Loucy (cell line): ENCODE measurements around the gene SP3.
"Not testable (repeated sequence)": the region's sequence is repeated elsewhere in the genome, so short reads cannot be mapped to it uniquely, and the experiment has no call there.

ENCODE experiments used
- H2AFZ ChIP-seq: fragments of 200-600 bp; sonication (generic); 2 replicates; pipeline ENCODE4 v1.6.0; 2016; ENCODE audit warnings: antibody characterized with exemption, mild to moderate bottlenecking, low read length, moderate library complexity
- H3F3A ChIP-seq: fragments of 200-600 bp; 2 replicates; pipeline ENCODE4 v1.6.0; 2016; ENCODE audit warnings: antibody characterized with exemption, low read depth, mild to moderate bottlenecking
- H3K27me3 ChIP-seq: fragments of 200-600 bp; sonication (generic); 2 replicates; pipeline ENCODE4 v1.6.1; 2014; ENCODE audit warnings: low read length, mild to moderate bottlenecking; ENCODE audit not compliant: insufficient read depth, poor library complexity, severe bottlenecking
- H3K36me3 ChIP-seq: fragments of 200-600 bp; sonication (generic); 2 replicates; pipeline ENCODE4 v1.6.1; 2016; ENCODE audit warnings: low read length; ENCODE audit not compliant: insufficient read depth
- H3K4me1 ChIP-seq: fragments of 200-600 bp; sonication (generic); 2 replicates; pipeline ENCODE4 v1.5.1; 2014; ENCODE audit warnings: low read length, mild to moderate bottlenecking; ENCODE audit not compliant: insufficient read depth, poor library complexity, severe bottlenecking
- H3K4me2 ChIP-seq: fragments of 200-600 bp; sonication (generic); 2 replicates; pipeline ENCODE4 v1.6.0; 2014; ENCODE audit warnings: antibody characterized with exemption, low read length, low read depth, mild to moderate bottlenecking; ENCODE audit not compliant: poor library complexity, severe bottlenecking
- H3K4me3 ChIP-seq: fragments of 200-600 bp; sonication (generic); 2 replicates; pipeline ENCODE4 v1.5.1; 2014; ENCODE audit warnings: low read length, mild to moderate bottlenecking, mixed read lengths; ENCODE audit not compliant: poor library complexity, severe bottlenecking
- H3K79me2 ChIP-seq: fragments of 200-600 bp; sonication (generic); 2 replicates; pipeline ENCODE4 v1.6.1; 2014; ENCODE audit warnings: low read length; ENCODE audit not compliant: insufficient read depth
- H3K9ac ChIP-seq: fragments of 200-600 bp; sonication (generic); 2 replicates; pipeline ENCODE4 v1.6.0; 2014; ENCODE audit warnings: mild to moderate bottlenecking, low read depth, low read length, moderate library complexity; ENCODE audit not compliant: poor library complexity, severe bottlenecking
- H3K9me2 ChIP-seq: fragments of 200-600 bp; sonication (generic); replicated peaks from 2 replicates; pipeline ENCODE4 v1.6.1; 2016; ENCODE audit warnings: low read depth, low read length, mixed read lengths
- H3K9me3 ChIP-seq: fragments of 200-600 bp; sonication (generic); 2 replicates; pipeline ENCODE4 v1.6.1; 2014; ENCODE audit warnings: mild to moderate bottlenecking, antibody characterized with exemption, low read length, low read depth; ENCODE audit not compliant: insufficient read depth
- H4K20me1 ChIP-seq: fragments of 200-600 bp; sonication (generic); 2 replicates; pipeline ENCODE4 v1.6.0; 2014; ENCODE audit warnings: antibody characterized with exemption, low read length, mild to moderate bottlenecking; ENCODE audit not compliant: insufficient read depth, poor library complexity, severe bottlenecking
- EZH2phosphoT487 ChIP-seq: fragments of 200-600 bp; IDR thresholded peaks from 2 replicates; pipeline ENCODE4 v1.6.1; 2018; ENCODE audit warnings: antibody characterized with exemption, mild to moderate bottlenecking, moderate library complexity, borderline replicate concordance
- TF ChIP-seq, protein P1 (sequence below): fragments of 200-600 bp; sonication (generic); conservative IDR thresholded peaks from 2 replicates; pipeline ENCODE4 v1.5.1; 2014; ENCODE audit warnings: mild to moderate bottlenecking, antibody characterized with exemption, low read length

Gene SP3

DNA sequence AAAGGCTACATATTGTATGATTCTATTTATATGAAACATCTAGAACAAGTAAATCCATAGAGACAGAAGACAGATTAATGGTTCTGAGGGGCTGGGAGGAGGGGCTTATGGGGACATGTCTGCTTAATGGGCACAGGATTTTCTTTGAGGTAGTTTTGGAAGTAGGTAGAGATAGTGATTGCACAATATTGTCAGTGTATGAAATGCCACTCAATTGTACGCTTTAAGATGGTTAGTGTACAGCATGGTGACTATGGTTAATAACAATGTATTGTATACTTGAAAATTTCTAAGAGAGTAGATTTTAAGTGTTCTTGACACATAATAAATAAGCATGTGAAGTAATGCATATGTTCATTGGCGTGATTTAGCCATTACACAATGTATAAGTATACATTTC, 68.4 kb downstream of the SP3 start:
- Histone ChIP-seq H3K9me2 (no peaks in the 10 kb centered on the region), H2AFZ (no peak overlapping the region), H3K27me3 (no peaks in the 10 kb centered on the region), H3K79me2 (no peaks in the 10 kb centered on the region), H3K9ac (no peak overlapping the region), H3K4me1 (peaks cover 8% of the 10 kb centered on the region), H3K36me3 (no peaks in the 10 kb centered on the region), H4K20me1 (no peaks in the 10 kb centered on the region), H3F3A (no peaks in the 10 kb centered on the region), H3K4me2 (no peak overlapping the region), H3K9me3 (no peaks in the 10 kb centered on the region), H3K4me3 (no peak overlapping the region)
- no peak for TF ChIP-seq EZH2phosphoT487
- TF ChIP-seq, protein P1, sequence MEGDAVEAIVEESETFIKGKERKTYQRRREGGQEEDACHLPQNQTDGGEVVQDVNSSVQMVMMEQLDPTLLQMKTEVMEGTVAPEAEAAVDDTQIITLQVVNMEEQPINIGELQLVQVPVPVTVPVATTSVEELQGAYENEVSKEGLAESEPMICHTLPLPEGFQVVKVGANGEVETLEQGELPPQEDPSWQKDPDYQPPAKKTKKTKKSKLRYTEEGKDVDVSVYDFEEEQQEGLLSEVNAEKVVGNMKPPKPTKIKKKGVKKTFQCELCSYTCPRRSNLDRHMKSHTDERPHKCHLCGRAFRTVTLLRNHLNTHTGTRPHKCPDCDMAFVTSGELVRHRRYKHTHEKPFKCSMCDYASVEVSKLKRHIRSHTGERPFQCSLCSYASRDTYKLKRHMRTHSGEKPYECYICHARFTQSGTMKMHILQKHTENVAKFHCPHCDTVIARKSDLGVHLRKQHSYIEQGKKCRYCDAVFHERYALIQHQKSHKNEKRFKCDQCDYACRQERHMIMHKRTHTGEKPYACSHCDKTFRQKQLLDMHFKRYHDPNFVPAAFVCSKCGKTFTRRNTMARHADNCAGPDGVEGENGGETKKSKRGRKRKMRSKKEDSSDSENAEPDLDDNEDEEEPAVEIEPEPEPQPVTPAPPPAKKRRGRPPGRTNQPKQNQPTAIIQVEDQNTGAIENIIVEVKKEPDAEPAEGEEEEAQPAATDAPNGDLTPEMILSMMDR: no peak

DNA sequence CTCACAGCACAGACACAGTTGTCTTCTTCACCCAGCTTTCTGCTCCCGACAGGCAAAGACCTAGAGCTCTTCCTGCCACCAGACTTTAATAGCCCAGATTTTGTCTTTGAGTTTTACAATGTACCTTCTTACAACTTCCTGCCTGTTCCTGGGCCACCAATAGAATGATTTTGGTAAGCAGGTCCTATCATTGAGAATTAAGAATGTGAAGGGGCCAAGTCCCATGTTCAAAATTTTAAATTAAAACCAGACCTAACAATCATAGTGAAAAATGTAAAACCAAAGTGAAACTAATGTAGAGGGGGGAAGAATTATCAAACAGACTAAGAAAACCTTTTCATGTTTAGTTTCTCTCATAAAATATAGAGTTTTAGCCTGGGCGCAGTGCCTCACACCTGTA, 72.8 kb downstream of the SP3 start:
- no peak overlapping the region for H3K4me3 ChIP-seq
- no peaks in the 10 kb centered on the region for H3K9me2 ChIP-seq
- peaks cover 16% of the 10 kb centered on the region for H3K4me1 ChIP-seq
- H3F3A ChIP-seq: no peaks in the 10 kb centered on the region
- no peaks in the 10 kb centered on the region for H3K27me3 ChIP-seq
- H3K9me3 ChIP-seq: peaks cover 10% of the 10 kb centered on the region; the same call in 1 of the 2 replicates
- H2AFZ ChIP-seq: no peak overlapping the region
- H4K20me1 ChIP-seq: no peaks in the 10 kb centered on the region
- TF ChIP-seq, protein P1: no peak
- TF ChIP-seq EZH2phosphoT487: no peak
- no peaks in the 10 kb centered on the region for H3K79me2 ChIP-seq
- no peak overlapping the region for H3K9ac ChIP-seq
- H3K36me3 ChIP-seq: no peaks in the 10 kb centered on the region
- peak overlapping the region; percentile 23 for H3K4me2 ChIP-seq

DNA sequence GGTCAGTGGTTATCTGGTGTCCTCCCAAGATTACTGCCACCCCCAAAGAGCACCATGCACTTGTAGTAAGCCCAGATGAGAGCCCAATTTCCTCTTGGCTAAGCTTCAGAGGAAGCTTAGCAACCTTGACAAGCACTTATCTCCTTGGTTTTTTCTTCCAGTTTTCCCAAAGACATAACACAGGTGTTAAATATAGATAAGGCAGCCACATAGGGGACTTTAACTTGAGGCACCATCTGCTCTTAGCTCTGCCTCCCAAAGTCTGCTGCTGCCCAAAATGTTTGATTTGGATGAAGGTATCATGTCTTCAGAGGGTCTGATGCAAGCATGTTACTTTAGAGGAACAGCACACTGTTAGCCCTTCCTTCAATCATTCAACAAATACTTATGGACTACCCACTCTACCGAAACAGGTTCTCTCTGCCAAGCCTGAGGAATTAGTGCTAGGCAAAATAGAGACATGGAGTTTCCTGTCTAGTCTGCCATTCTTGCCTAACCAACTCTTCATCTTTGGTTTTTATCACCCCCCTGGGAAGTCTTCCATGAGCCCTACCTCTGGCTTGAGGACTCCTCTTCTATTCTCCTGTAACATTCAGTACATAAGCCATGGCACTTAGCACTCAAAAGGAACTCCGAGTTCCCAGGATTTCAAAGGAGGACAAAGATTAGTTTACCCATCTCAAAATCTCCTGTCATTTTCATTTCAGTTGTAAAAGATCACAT, 73.7 kb downstream of the SP3 start:
- no peak overlapping the region for H2AFZ ChIP-seq
- H3K9ac ChIP-seq: no peak overlapping the region
- H3K4me3 ChIP-seq: no peak overlapping the region
- H3F3A ChIP-seq: no peaks in the 10 kb centered on the region
- peak overlapping the region; percentile 23 for H3K4me2 ChIP-seq
- no peaks in the 10 kb centered on the region for H3K36me3 ChIP-seq
- no peaks in the 10 kb centered on the region for H4K20me1 ChIP-seq
- TF ChIP-seq EZH2phosphoT487: no peak
- TF ChIP-seq, protein P1: no peak
- peaks cover 10% of the 10 kb centered on the region; the same call in 1 of the 2 replicates for H3K9me3 ChIP-seq
- H3K9me2 ChIP-seq: no peaks in the 10 kb centered on the region
- H3K4me1 ChIP-seq: peaks cover 16% of the 10 kb centered on the region
- no peaks in the 10 kb centered on the region for H3K79me2 ChIP-seq
- no peaks in the 10 kb centered on the region for H3K27me3 ChIP-seq

DNA sequence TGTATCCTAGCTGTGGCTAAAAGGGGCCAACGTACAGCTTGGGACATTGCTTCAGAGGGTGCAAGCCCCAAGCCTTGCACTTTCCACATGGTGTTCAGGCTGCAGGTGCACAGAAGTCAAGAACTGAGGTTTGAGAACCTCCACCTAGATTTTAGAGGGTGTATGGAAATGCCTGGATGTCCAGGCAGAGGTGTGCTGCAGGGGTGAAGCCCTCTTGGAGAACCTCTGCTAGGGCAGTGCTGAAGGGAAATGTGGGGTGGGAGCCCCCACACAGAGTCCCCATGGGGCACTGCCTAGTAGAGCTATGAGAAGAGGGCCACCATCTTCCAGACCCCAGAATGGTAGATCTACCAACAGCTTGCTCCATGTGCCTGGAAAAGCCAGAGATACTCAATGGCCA, 75.7 kb downstream of the SP3 start:
- not testable (repeated sequence) for H3K9me2 ChIP-seq, H2AFZ ChIP-seq, H3K4me3 ChIP-seq, H3K36me3 ChIP-seq, H3F3A ChIP-seq, H3K4me2 ChIP-seq, H3K9ac ChIP-seq, H4K20me1 ChIP-seq, H3K79me2 ChIP-seq, H3K27me3 ChIP-seq
- Histone ChIP-seq H3K4me1 (peaks cover 16% of the 10 kb centered on the region), H3K9me3 (peaks cover 10% of the 10 kb centered on the region; the same call in 1 of the 2 replicates)
